Measurements from ENCODE around the gene XIRP1. TPM values are rescaled to one million over a fixed set of nuclear protein-coding genes. Genes with fewer than 3 reads are reported as not detected.

Gene XIRP1
- total and polyA plus RNA-seq, 7 donors, result 0.25 to 1.2 (median 0.62) TPM; not detected in 3

- Histone ChIP-seq H3K27me3 (no peaks in the 10 kb centered on the region), H3K36me3 (no peaks in the 10 kb centered on the region), H3K4me3 (no peak overlapping the region), H3K4me1 (peaks cover 0 to 39% (median 12%) of the 10 kb centered on the region in 4 donors), H3K9me3 (no peaks in the 10 kb centered on the region), H3K27ac (no peak overlapping the region)
- 90 to 93% methylated on average over 9 of the region's 9 CpGs for WGBS, 2 donors
- DNase-seq, result no peak
- intact Hi-C loops (cut with DNase I), result no loop called here
- TF ChIP-seq POLR2A (IDR thresholded peaks at IDR 0.05) (no peak), POLR2AphosphoS5 (IDR thresholded peaks at IDR 0.05) (no peak), CTCF (IDR thresholded peaks at IDR 0.05) (no peak), EP300 (IDR thresholded peaks at IDR 0.05) (no peak)
Measured at GRCh38 chr3:39185326-39185958, 7.0 kb downstream of the XIRP1 start.

GRCh38 chr3:39184968-39185285 is 7.5 kb downstream of the XIRP1 start:
- intact Hi-C loops (cut with DNase I), result no loop called here
- Histone ChIP-seq H3K27me3 (no peaks in the 10 kb centered on the region), H3K27ac (no peak overlapping the region), H3K36me3 (no peaks in the 10 kb centered on the region), H3K9me3 (no peaks in the 10 kb centered on the region), H3K4me3 (no peak overlapping the region), H3K4me1 (peaks cover 0 to 39% (median 15%) of the 10 kb centered on the region in 4 donors)
- 96% methylated on average over 4 of the region's 4 CpGs for WGBS, 2 donors
- TF ChIP-seq EP300 (IDR thresholded peaks at IDR 0.05) (no peak), POLR2AphosphoS5 (IDR thresholded peaks at IDR 0.05) (no peak), POLR2A (IDR thresholded peaks at IDR 0.05) (no peak), CTCF (IDR thresholded peaks at IDR 0.05) (no peak)
- DNase-seq, result no peak

- Histone ChIP-seq H3K4me3 (no peak overlapping the region), H3K4me1 (peaks cover 0 to 39% (median 17%) of the 10 kb centered on the region in 4 donors), H3K9me3 (no peaks in the 10 kb centered on the region), H3K27me3 (no peaks in the 10 kb centered on the region), H3K27ac (peak overlapping the region in 2 of 4 donors; percentile 87 to 95), H3K36me3 (no peaks in the 10 kb centered on the region)
- DNase-seq, result no peak
- 81 to 89% methylated on average over 12 of the region's 12 CpGs for WGBS, 2 donors
- TF ChIP-seq EP300 (IDR thresholded peaks at IDR 0.05) (no peak), CTCF (IDR thresholded peaks at IDR 0.05) (no peak), POLR2A (IDR thresholded peaks at IDR 0.05) (no peak), POLR2AphosphoS5 (IDR thresholded peaks at IDR 0.05) (no peak)
- intact Hi-C loops (cut with DNase I), result no loop called here
Measured at GRCh38 chr3:39184081-39184967, 8.1 kb downstream of the XIRP1 start.

DNA sequence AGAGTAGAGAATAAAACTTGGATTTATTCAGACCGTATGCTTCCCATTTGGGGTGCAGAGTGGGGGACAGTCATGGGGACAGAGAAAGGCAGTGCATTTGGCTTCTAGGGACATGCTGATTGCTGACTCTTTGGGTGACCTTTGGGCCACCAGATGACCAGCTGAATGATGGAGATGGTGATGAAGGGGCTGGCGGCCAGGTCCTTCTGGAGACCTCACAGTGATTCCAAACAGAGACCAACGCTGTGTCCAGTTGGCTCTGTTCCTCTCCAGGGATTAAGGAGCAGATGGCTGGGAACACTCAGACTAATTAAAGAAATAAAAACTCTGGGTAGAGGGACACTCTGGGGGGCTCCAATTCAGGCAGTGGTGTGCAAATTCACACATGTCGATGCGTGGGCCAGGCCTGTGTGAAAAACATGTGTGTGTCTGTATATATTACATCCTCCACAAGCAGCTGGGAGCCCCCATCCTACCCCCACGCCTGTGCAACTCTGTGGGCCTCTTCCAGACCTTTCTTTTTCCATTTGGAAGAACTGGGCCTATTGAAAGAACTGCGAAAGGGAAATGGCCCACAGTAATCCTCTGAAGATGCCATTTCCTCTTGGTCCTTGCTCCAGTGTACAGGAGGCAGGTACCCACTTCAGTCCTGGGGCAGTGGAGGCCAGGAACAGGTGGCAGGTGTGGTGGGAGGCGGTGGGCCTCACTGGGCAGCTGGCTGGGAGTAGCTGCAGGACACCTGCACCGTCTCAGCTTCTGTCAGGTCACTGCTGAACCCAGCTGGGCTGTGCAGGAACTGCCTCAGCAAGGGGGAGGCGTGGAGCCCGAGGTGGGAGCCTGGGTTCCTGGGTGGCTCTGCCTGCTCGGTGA is 8.9 kb downstream of the XIRP1 start:
- Histone ChIP-seq H3K27ac (peak overlapping the region; percentile 87 to 95 (median 92)), H3K36me3 (no peaks in the 10 kb centered on the region), H3K27me3 (no peaks in the 10 kb centered on the region), H3K4me1 (peaks cover 0 to 48% (median 23%) of the 10 kb centered on the region in 4 donors), H3K9me3 (no peaks in the 10 kb centered on the region), H3K4me3 (no peak overlapping the region)
- DNase-seq, result peak; percentile 60
- 74 to 85% methylated on average over 12 of the region's 12 CpGs for WGBS, 2 donors
- intact Hi-C loops (cut with DNase I), result no loop called here
- TF ChIP-seq EP300 (IDR thresholded peaks at IDR 0.05) (no peak), POLR2A (IDR thresholded peaks at IDR 0.05) (no peak), CTCF (IDR thresholded peaks at IDR 0.05) (no peak), POLR2AphosphoS5 (IDR thresholded peaks at IDR 0.05) (no peak)
